HCT116 (cell line): ENCODE data around the gene TNNT2.

Experiments
- CTCF ChIP-seq, 3 experiments: fragments of 200-600 bp in 1 of 3; sonication (generic) in 1 of 3; IDR thresholded peaks in 2 of 3; conservative IDR thresholded peaks in 1 of 3; 2 replicates each; pipeline ENCODE4 v1.5.1; 2012 to 2017; ENCODE audit warnings: low read depth in 2 of 3, low read length in 2 of 3, antibody characterized with exemption in 1 of 3, borderline replicate concordance in 1 of 3, control low read depth in 1 of 3, mild to moderate bottlenecking in 1 of 3, mixed read lengths in 1 of 3, mixed run types in 1 of 3, moderate library complexity in 1 of 3; ENCODE audit not compliant: insufficient read depth in 1 of 3
- EZH2 ChIP-seq: fragments of 200-600 bp; sonication (generic); IDR thresholded peaks from 2 replicates; pipeline ENCODE4 v1.6.1; 2017; ENCODE audit warnings: antibody characterized with exemption, mixed run types
- POLR2A ChIP-seq: IDR thresholded peaks from 2 replicates; pipeline ENCODE4 v1.7.0; 2011; ENCODE audit warnings: borderline replicate concordance; ENCODE audit not compliant: insufficient read depth, insufficient read length; ENCODE audit errors: extremely low read depth
- POLR2AphosphoS5 ChIP-seq: IDR thresholded peaks from 2 replicates; pipeline ENCODE4 v1.6.1; 2011; ENCODE audit warnings: mild to moderate bottlenecking, low read depth, low read length, moderate library complexity
- REST ChIP-seq: IDR thresholded peaks from 2 replicates; pipeline ENCODE4 v1.6.1; 2012; ENCODE audit warnings: low read depth
- SRF ChIP-seq: IDR thresholded peaks from 2 replicates; pipeline ENCODE4 v1.6.1; 2012; ENCODE audit warnings: low read depth

GRCh38 chr1:201335901-201336300 is 41.6 kb downstream of the TNNT2 start:
- TF ChIP-seq POLR2A (no peak), POLR2AphosphoS5 (no peak), SRF (no peak), REST (no peak), CTCF (IDR thresholded peaks at IDR 0.05 in 2 of 3, conservative IDR thresholded peaks at IDR 0.05 in 1 of 3; ENCODE audit: borderline replicate concordance in 1 of 3, insufficient read depth in 1 of 3, low read depth in 2 of 3, low read length in 2 of 3) (no peak), EZH2 (no peak)
